ENCODE data around the gene SMARCD3. TPM values are rescaled to one million over a fixed set of nuclear protein-coding genes. Genes with fewer than 3 reads are reported as not detected.

SMARCD3 gene
- total RNA-seq, 2 experiments from 2014 or later, result 11.8 to 14.8 TPM

- CTCF ChIA-PET, result interaction anchor here (0.7 kb wide), 1 partner anchor 383 kb away, joined by 3 read pairs; no protein-coding TSS in a partner anchor
- H3K27ac Mint-ChIP-seq, result no peak overlapping the region
- no peak for TF ChIP-seq CTCF (IDR thresholded peaks at IDR 0.05)
These were observed 42.7 kb upstream of the SMARCD3 start for GRCh38 chr7:151291206-151291605.

GRCh38 chr7:151290355-151290760 is 41.9 kb upstream of the SMARCD3 start:
- ATAC-seq (ENCODE audit: poor library complexity) (no peak), DNase-seq (peak in 1 of 14 experiments; percentile 2)
- no peaks in the 10 kb centered on the region for H3K9me3 Mint-ChIP-seq
- H3K27ac Mint-ChIP-seq, result no peak overlapping the region
- Histone ChIP-seq H3K27me3 (ENCODE audit: control insufficient read depth in 1 of 2, insufficient read depth in 2 of 2, low read length in 2 of 2) (no peaks in the 10 kb centered on the region), H3K4me3 (ENCODE audit: low read length) (no peak overlapping the region), H3K4me1 (ENCODE audit: insufficient read depth, low read length) (no peaks in the 10 kb centered on the region), H3K27ac (ENCODE audit: low read depth in 1 of 2, low read length in 2 of 2) (no peak overlapping the region), H3K9me3 (ENCODE audit: control insufficient read depth in 1 of 2, insufficient read depth in 1 of 2, low read length in 2 of 2) (no peaks in the 10 kb centered on the region), H3K36me3 (ENCODE audit: insufficient read depth, low read length) (no peaks in the 10 kb centered on the region)
- CTCF ChIA-PET, result no interaction called here
- no peaks in the 10 kb centered on the region for H3K4me1 Mint-ChIP-seq (ENCODE audit: low read depth)
- H3K27me3 Mint-ChIP-seq, result peaks cover 8% of the 10 kb centered on the region
- intact Hi-C loops (cut with DNase I, micrococcal nuclease), result no loop called here
- TF ChIP-seq CTCF (IDR thresholded peaks at IDR 0.05), result no peak
- POLR2A ChIA-PET, result no interaction called here
- no peaks in the 10 kb centered on the region for H3K36me3 Mint-ChIP-seq (ENCODE audit: low read depth)
- H3K4me3 Mint-ChIP-seq, result no peak overlapping the region

More at GRCh38 chr7:151291206-151291605, 42.7 kb upstream of the SMARCD3 start:
- Histone ChIP-seq H3K36me3 (ENCODE audit: insufficient read depth, low read length) (no peaks in the 10 kb centered on the region), H3K9me3 (ENCODE audit: control insufficient read depth in 1 of 2, insufficient read depth in 1 of 2, low read length in 2 of 2) (no peaks in the 10 kb centered on the region), H3K27me3 (ENCODE audit: control insufficient read depth in 1 of 2, insufficient read depth in 2 of 2, low read length in 2 of 2) (no peaks in the 10 kb centered on the region), H3K4me3 (ENCODE audit: low read length) (no peak overlapping the region), H3K4me1 (ENCODE audit: insufficient read depth, low read length) (no peaks in the 10 kb centered on the region), H3K27ac (ENCODE audit: low read depth in 1 of 2, low read length in 2 of 2) (no peak overlapping the region)
- no peaks in the 10 kb centered on the region for H3K9me3 Mint-ChIP-seq
- intact Hi-C loops (cut with DNase I, micrococcal nuclease), result no loop called here
- no peak overlapping the region for H3K4me3 Mint-ChIP-seq
- peaks cover 8% of the 10 kb centered on the region for H3K27me3 Mint-ChIP-seq
- no peak for ATAC-seq (ENCODE audit: poor library complexity)
- no peak for DNase-seq
- POLR2A ChIA-PET, result no interaction called here
- H3K4me1 Mint-ChIP-seq (ENCODE audit: low read depth), result no peaks in the 10 kb centered on the region
- H3K36me3 Mint-ChIP-seq (ENCODE audit: low read depth), result no peaks in the 10 kb centered on the region

GRCh38 chr7:151289891-151290290 is 41.4 kb upstream of the SMARCD3 start:
- Mint-ChIP-seq H3K9me3 (no peaks in the 10 kb centered on the region), H3K27me3 (peaks cover 8% of the 10 kb centered on the region), H3K4me1 (ENCODE audit: low read depth) (no peaks in the 10 kb centered on the region), H3K4me3 (no peak overlapping the region), H3K36me3 (ENCODE audit: low read depth) (no peaks in the 10 kb centered on the region), H3K27ac (no peak overlapping the region)
- Histone ChIP-seq H3K27me3 (ENCODE audit: control insufficient read depth in 1 of 2, insufficient read depth in 2 of 2, low read length in 2 of 2) (no peaks in the 10 kb centered on the region), H3K4me1 (ENCODE audit: insufficient read depth, low read length) (no peaks in the 10 kb centered on the region), H3K36me3 (ENCODE audit: insufficient read depth, low read length) (no peaks in the 10 kb centered on the region), H3K9me3 (ENCODE audit: control insufficient read depth in 1 of 2, insufficient read depth in 1 of 2, low read length in 2 of 2) (no peaks in the 10 kb centered on the region), H3K27ac (ENCODE audit: low read depth in 1 of 2, low read length in 2 of 2) (no peak overlapping the region), H3K4me3 (ENCODE audit: low read length) (no peak overlapping the region)
- DNase-seq, result peak in 1 of 14 experiments; percentile 5
- CTCF ChIA-PET, result no interaction called here
- POLR2A ChIA-PET, result no interaction called here
- ATAC-seq (ENCODE audit: poor library complexity), result no peak
- intact Hi-C loops (cut with DNase I, micrococcal nuclease), result no loop called here
- no peak for TF ChIP-seq CTCF (IDR thresholded peaks at IDR 0.05)
